Measurements from ENCODE around the gene RUNDC1.
A peak's percentile ranks its signal among the peaks of the same experiment; 100 is the strongest.
"Not testable (repeated sequence)": the region's sequence is repeated elsewhere in the genome, so short reads cannot be mapped to it uniquely, and the experiment has no call there.

Gene RUNDC1

GRCh38 chr17:42992872-42993271 lies 12.5 kb downstream of the RUNDC1 start:
- DNase-seq = no peak

DNA sequence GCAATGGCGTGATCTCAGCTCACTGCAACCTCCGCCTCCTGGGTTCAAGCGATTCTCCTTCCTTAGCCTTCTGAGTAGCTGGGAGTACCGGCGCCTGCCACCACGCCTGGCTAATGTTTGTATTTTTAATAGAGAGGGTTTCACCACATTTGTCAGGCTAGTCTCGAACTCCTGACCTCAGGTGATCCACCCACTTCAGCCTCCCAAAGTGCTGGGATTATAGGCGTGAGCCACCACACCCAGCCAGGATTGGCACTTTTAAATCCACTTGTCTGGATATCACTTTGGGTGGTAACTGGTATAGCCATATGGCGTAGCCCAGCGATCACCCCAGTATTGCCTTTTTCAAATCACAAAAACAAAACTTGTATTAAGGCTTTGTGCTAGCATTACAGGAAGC lies 13.5 kb downstream of the RUNDC1 start:
- DNase-seq = not testable (repeated sequence)

GRCh38 chr17:42997390-42997983 lies 17.1 kb downstream of the RUNDC1 start:
- DNase-seq = no peak

- peak; percentile 97 for DNase-seq
Measured at GRCh38 chr17:42997984-42998938, 17.9 kb downstream of the RUNDC1 start, which contains the start of gene RPL27. RPL27 (plus strand) TSS chr17:42998419; CDS start chr17:42998751, 332 bp downstream.

- no peak for DNase-seq
Measured at GRCh38 chr17:42999003-42999525, 18.7 kb downstream of the RUNDC1 start.

DNA sequence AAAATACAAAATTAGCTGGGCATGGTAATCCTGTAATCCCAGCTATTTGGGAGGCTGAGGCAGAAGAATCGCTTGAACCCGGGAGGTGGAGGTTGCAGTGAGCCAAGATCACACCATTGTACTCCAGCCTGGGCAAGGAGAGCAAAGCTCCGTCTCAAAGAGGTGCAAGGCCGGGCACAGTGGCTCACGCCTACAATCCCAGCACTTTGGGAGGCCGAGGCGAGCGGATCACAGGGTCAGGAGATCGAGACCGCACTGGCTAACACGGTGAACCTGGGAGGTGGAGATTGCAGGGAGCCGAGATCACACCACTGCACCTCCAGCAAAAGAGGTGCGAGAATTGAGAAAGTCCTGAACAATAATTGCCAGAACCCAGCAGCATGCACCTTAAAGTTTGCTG lies 20.5 kb downstream of the RUNDC1 start:
- DNase-seq = not testable (repeated sequence)

- peak in 1 of 2 experiments; percentile 44 for DNase-seq
Measured at GRCh38 chr17:43003542-43004172, 23.3 kb downstream of the RUNDC1 start.

- DNase-seq = peak; percentile 90 to 91
Measured at GRCh38 chr17:43006639-43007551, 26.5 kb downstream of the RUNDC1 start, which contains the start of gene IFI35. IFI35 (plus strand) TSS chr17:43006784; CDS start chr17:43006948, 164 bp downstream.

DNA sequence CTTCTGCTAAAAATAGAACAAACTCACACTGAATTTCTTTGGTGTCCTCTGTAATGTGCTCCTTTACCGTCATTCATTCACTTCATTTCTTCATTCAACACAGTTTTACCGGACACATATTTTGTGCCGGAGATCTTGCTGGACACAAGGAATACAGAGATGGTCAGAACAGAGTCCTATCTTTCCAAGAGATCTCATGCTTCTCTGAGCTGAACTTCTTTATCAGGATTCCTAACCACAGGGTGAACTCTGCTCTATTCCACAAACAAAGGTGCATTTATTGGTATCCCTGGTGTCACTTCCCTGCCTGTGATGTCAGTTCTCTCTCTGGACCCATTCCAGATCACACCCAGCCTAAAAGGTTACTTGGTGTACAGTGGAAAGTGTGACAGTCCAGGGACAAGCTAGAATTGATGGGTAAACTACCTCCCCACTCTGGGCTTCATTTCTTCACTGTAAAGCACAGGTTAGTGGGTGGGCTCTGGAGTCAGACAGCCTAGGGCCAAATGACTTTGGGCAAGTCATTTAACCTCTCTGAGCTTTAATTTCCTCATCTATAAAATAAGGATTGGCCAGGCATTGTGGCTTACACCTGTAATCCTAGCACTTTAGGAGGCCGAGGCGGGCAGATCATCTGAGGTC lies 30.4 kb downstream of the RUNDC1 start:
- DNase-seq = no peak

GRCh38 chr17:43011728-43012472 lies 31.5 kb downstream of the RUNDC1 start:
- no peak for DNase-seq

- DNase-seq = no peak
Measured at GRCh38 chr17:43013296-43013695, 32.9 kb downstream of the RUNDC1 start.

DNA sequence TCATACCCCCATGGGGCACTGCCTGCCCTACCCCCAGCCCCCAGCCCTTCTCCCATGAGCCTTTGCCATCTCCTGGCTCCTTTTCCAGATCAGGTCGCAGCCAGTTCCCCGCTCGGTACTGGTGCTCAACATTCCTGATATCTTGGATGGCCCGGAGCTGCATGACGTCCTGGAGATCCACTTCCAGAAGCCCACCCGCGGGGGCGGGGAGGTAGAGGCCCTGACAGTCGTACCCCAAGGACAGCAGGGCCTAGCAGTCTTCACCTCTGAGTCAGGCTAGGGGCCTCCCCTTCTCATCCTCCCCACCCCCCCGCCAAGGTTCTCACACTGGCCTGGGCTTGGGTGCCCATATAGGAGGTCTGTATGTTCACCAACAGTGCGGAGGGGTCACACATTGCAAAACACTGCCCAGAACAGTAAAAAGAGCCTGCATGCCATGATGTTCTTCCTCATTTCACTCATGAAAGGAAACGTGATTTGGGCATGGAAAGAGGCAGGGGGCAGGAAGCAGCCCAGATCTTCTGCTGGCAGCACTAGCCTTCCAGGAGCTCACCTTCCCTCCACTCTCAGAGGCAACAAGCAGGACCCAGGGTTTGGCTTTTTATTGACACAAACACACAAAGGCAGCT lies 33.8 kb downstream of the RUNDC1 start:
- DNase-seq = no peak

GRCh38 chr17:43014649-43015542 lies 34.5 kb downstream of the RUNDC1 start:
- DNase-seq = no peak

GRCh38 chr17:43015579-43015978 lies 35.2 kb downstream of the RUNDC1 start:
- DNase-seq = no peak

- no peak for DNase-seq
Measured at GRCh38 chr17:43016216-43016615, 35.9 kb downstream of the RUNDC1 start.

- no peak for DNase-seq
Measured at GRCh38 chr17:43018008-43018853, 37.9 kb downstream of the RUNDC1 start.

DNA sequence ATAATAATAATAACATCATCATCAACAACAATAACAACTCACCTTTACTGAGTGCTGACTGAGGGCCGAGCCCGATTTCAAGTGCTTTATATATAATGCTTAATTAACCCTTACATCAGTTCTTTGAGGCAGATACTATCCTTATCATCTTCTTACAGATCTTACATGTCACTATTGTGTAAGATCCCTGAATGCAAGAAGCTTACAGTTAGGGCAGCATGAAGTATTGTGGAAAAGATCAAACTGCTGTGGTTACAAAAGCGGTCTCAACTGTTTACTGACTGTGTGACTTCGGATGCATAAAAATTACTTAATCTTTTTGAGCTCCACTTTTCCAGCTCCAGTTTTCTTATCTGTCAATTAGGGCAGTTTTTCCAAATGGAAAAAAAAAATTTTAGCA lies 38.6 kb downstream of the RUNDC1 start:
- DNase-seq = no peak

- DNase-seq = no peak
Measured at GRCh38 chr17:43019418-43019817, 39.1 kb downstream of the RUNDC1 start.
